Measurements from ENCODE around the gene ENG. TPM values are rescaled to one million over a fixed set of nuclear protein-coding genes. Genes with fewer than 3 reads are reported as not detected.

ENG gene
- total RNA-seq, 1 experiment from 2014 or later = 25.1 TPM

DNA sequence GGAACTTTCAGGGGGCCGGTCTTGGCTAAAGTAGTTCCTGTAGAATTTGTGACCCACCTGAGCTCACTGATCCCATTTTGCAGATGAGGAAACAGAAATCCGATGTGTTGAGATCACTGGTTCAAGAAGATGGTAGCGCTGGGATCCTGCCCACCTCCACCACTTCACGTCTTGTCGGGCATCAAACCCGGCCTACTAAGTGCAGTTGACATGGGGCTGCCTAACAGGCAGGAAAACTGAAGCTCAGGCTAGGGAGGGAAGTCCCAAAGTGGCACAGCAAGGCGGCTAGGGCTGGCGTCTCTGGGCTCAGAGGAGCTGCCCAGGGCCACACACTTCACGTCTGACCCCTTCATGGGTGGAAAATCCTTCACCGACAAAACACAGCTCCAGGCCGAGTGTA is 502 bp upstream of the ENG start:
- Histone ChIP-seq H3K36me3 (ENCODE audit: control insufficient read depth, insufficient read depth, low read length) (no peaks in the 10 kb centered on the region), H3K27me3 (ENCODE audit: control insufficient read depth, insufficient read depth, low read length) (no peaks in the 10 kb centered on the region), H3K27ac (ENCODE audit: low read length) (no peak overlapping the region), H3K4me3 (ENCODE audit: low read depth in 2 of 2, low read length in 2 of 2) (no peak overlapping the region), H3K4me1 (ENCODE audit: control insufficient read depth, insufficient read depth, low read length) (peaks cover 5% of the 10 kb centered on the region; the same call in 1 of the 2 replicates), H3K9me3 (ENCODE audit: control insufficient read depth, insufficient read depth, low read depth, low read length) (no peaks in the 10 kb centered on the region)
- no TSS peak for BruUV-seq (replicated peaks)
- in situ Hi-C loops (cut with HindIII; ENCODE audit: low pct_unique_long_range_greater_than_20kb, low sequenced_read_pairs) (no loop called here), intact Hi-C loops (cut with micrococcal nuclease; ENCODE audit: unreplicated experiment) (no loop called here)
- CTCF ChIA-PET = interaction anchor here (1.1 kb wide), 1 partner anchor 11 kb away, joined by 3 read pairs; no protein-coding TSS in a partner anchor
- TF ChIP-seq SIN3A (IDR thresholded peaks at IDR 0.05; ENCODE audit: borderline replicate concordance, insufficient read depth, low read depth, low read length) = no peak
- TF ChIP-seq POLR2AphosphoS5 (IDR thresholded peaks at IDR 0.05; ENCODE audit: low read depth, low read length) = no peak
- TF ChIP-seq, protein P1, sequence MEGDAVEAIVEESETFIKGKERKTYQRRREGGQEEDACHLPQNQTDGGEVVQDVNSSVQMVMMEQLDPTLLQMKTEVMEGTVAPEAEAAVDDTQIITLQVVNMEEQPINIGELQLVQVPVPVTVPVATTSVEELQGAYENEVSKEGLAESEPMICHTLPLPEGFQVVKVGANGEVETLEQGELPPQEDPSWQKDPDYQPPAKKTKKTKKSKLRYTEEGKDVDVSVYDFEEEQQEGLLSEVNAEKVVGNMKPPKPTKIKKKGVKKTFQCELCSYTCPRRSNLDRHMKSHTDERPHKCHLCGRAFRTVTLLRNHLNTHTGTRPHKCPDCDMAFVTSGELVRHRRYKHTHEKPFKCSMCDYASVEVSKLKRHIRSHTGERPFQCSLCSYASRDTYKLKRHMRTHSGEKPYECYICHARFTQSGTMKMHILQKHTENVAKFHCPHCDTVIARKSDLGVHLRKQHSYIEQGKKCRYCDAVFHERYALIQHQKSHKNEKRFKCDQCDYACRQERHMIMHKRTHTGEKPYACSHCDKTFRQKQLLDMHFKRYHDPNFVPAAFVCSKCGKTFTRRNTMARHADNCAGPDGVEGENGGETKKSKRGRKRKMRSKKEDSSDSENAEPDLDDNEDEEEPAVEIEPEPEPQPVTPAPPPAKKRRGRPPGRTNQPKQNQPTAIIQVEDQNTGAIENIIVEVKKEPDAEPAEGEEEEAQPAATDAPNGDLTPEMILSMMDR (IDR thresholded peaks at IDR 0.05) = no peak
- TF ChIP-seq TCF7L2 (IDR thresholded peaks at IDR 0.05; ENCODE audit: low read depth, low read length) = no peak
- TF ChIP-seq REST (IDR thresholded peaks at IDR 0.05; ENCODE audit: insufficient read depth in 1 of 2, low read depth in 2 of 2, low read length in 1 of 2) = no peak
- POLR2A ChIA-PET = interaction anchor here (0.5 kb wide), 1 partner anchor 67 kb away, joined by 3 read pairs; no protein-coding TSS in a partner anchor
- DNase-seq (ENCODE audit: low read depth, low spot score) = no peak
- no peak for ATAC-seq

- ChIA-PET CTCF (no interaction called here), POLR2A (no interaction called here)
- peaks cover 5% of the 10 kb centered on the region; the same call in 1 of the 2 replicates for H3K4me1 ChIP-seq (ENCODE audit: control insufficient read depth, insufficient read depth, low read length)
- 0 out of 2 replicates have a peak, but pooled peaks cover 6% of the 10 kb centered on the region for H3K9me3 ChIP-seq (ENCODE audit: control insufficient read depth, insufficient read depth, low read depth, low read length)
- BruUV-seq (replicated peaks) = no TSS peak
- no peaks in the 10 kb centered on the region for H3K27me3 ChIP-seq (ENCODE audit: control insufficient read depth, insufficient read depth, low read length)
- in situ Hi-C loops (cut with HindIII; ENCODE audit: low pct_unique_long_range_greater_than_20kb, low sequenced_read_pairs) = no loop called here
- DNase-seq (ENCODE audit: low read depth, low spot score) (no peak), ATAC-seq (peak; percentile 49)
- peak overlapping the region; percentile 45 to 56 for H3K4me3 ChIP-seq (ENCODE audit: low read depth in 2 of 2, low read length in 2 of 2)
- H3K36me3 ChIP-seq (ENCODE audit: control insufficient read depth, insufficient read depth, low read length) = no peaks in the 10 kb centered on the region
- H3K27ac ChIP-seq (ENCODE audit: low read length) = peak overlapping the region; percentile 68
- intact Hi-C loops (cut with micrococcal nuclease; ENCODE audit: unreplicated experiment) = no loop called here
- TF ChIP-seq TCF7L2 (IDR thresholded peaks at IDR 0.05; ENCODE audit: low read depth, low read length) = no peak
- no peak for TF ChIP-seq POLR2AphosphoS5 (IDR thresholded peaks at IDR 0.05; ENCODE audit: low read depth, low read length)
- TF ChIP-seq, protein P1 (IDR thresholded peaks at IDR 0.05) = no peak
- no peak for TF ChIP-seq SIN3A (IDR thresholded peaks at IDR 0.05; ENCODE audit: borderline replicate concordance, insufficient read depth, low read depth, low read length)
- no peak for TF ChIP-seq REST (IDR thresholded peaks at IDR 0.05; ENCODE audit: insufficient read depth in 1 of 2, low read depth in 2 of 2, low read length in 1 of 2)
These were observed 910 bp downstream of the ENG start for GRCh38 chr9:127853312-127854183.
